Measurements from ENCODE around the gene HLA-DPA1.

HLA-DPA1 gene

DNA sequence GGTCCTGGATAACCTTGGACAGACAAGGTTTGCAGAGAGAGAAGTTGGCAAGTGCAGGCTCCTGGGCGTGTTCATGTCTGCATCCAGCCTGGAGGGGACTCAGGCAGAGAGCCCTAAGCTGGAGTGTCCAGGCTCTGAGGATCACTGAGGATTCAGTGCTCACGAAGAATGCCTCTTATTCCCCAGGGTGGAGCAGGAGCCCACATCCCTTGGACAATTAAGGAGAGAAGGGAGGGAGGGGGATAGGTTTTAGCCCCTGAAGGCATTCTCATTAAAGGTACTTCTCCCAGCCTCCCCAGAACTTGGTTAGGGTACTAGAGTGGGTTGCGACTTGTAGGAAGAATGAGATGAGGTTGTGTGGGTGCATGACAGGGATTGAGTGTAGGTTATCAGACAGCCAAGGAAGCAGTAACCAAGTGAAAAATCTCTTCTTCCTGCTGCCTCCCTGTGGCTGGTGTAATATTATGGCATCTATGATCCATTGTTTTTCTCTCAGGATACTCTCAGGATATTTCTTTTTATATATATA is 3.0 kb upstream of the HLA-DPA1 start:
- no peak overlapping the region for H3K4me3 ChIP-seq (ENCODE audit: low read depth, low read length)
- no peak for DNase-seq (ENCODE audit: low read depth)
- TF ChIP-seq, protein P1, sequence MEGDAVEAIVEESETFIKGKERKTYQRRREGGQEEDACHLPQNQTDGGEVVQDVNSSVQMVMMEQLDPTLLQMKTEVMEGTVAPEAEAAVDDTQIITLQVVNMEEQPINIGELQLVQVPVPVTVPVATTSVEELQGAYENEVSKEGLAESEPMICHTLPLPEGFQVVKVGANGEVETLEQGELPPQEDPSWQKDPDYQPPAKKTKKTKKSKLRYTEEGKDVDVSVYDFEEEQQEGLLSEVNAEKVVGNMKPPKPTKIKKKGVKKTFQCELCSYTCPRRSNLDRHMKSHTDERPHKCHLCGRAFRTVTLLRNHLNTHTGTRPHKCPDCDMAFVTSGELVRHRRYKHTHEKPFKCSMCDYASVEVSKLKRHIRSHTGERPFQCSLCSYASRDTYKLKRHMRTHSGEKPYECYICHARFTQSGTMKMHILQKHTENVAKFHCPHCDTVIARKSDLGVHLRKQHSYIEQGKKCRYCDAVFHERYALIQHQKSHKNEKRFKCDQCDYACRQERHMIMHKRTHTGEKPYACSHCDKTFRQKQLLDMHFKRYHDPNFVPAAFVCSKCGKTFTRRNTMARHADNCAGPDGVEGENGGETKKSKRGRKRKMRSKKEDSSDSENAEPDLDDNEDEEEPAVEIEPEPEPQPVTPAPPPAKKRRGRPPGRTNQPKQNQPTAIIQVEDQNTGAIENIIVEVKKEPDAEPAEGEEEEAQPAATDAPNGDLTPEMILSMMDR (IDR thresholded peaks at IDR 0.05; ENCODE audit: control insufficient read depth, extremely low read depth, insufficient read depth) = no peak

DNA sequence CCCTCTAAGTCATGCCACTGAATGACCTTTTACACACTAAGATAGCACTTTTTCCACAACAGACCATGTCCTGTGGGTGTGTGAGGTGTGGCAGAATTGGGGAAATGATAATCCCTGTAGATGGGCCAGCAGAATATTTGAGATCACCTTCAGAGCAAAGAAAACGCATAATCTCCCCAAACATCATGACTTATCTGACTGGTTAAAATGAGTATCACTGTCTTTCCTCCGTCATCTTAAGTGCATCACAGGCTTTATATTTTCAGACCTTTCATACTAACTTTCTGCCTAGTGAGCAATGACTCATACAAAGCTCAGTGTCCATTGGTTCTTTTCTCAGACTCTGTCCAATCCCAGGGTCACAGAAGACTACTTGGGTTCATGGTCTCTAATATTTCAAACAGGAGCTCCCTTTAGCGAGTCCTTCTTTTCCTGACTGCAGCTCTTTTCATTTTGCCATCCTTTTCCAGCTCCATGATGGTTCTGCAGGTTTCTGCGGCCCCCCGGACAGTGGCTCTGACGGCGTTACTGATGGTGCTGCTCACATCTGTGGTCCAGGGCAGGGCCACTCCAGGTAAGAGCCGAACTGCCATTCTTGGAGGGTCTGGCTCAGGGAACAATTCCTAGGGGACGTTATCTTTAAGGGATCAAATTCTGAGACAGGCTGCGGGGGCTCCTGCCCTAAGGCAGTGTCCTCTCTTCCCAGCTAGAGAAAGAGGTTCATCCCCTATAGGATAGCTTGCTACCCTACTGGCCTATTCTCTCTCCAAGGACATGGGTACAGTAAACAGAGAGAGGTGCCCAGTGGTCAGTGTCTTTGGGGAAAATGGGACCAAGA is 2.3 kb upstream of the HLA-DPA1 start, which contains the start of gene HLA-DPB1:
Gene HLA-DPB1, plus strand, starts transcription at position 423 of the 838 bp plus-strand sequence. Its CDS starts 52 bp downstream, at position 475.
- peak; percentile 18 for DNase-seq (ENCODE audit: low read depth)
- no peak within 1 kb of the TSS for H3K4me3 ChIP-seq (ENCODE audit: low read depth, low read length)
- TF ChIP-seq, protein P1 (IDR thresholded peaks at IDR 0.05; ENCODE audit: control insufficient read depth, extremely low read depth, insufficient read depth) = no peak

GRCh38 chr6:33075208-33075567 is 1.7 kb upstream of the HLA-DPA1 start:
- TF ChIP-seq, protein P1 (IDR thresholded peaks at IDR 0.05; ENCODE audit: control insufficient read depth, extremely low read depth, insufficient read depth) = no peak
- no peak for DNase-seq (ENCODE audit: low read depth)
- H3K4me3 ChIP-seq (ENCODE audit: low read depth, low read length) = no peak overlapping the region

GRCh38 chr6:33072508-33073100 is 845 bp downstream of the HLA-DPA1 start:
- DNase-seq (ENCODE audit: low read depth) = no peak
- no peak overlapping the region for H3K4me3 ChIP-seq (ENCODE audit: low read depth, low read length)
- TF ChIP-seq, protein P1 (IDR thresholded peaks at IDR 0.05; ENCODE audit: control insufficient read depth, extremely low read depth, insufficient read depth) = no peak

- DNase-seq (ENCODE audit: low read depth) = no peak
- H3K4me3 ChIP-seq (ENCODE audit: low read depth, low read length) = no peak overlapping the region
- TF ChIP-seq, protein P1 (IDR thresholded peaks at IDR 0.05; ENCODE audit: control insufficient read depth, extremely low read depth, insufficient read depth) = no peak
Observed at GRCh38 chr6:33071569-33071968, 1.9 kb downstream of the HLA-DPA1 start.

- no peak overlapping the region for H3K4me3 ChIP-seq (ENCODE audit: low read depth, low read length)
- TF ChIP-seq, protein P1 (IDR thresholded peaks at IDR 0.05; ENCODE audit: control insufficient read depth, extremely low read depth, insufficient read depth) = no peak
- DNase-seq (ENCODE audit: low read depth) = no peak
Observed at GRCh38 chr6:33070909-33071308, 2.5 kb downstream of the HLA-DPA1 start.
